ENCODE results near the gene ZNF334.

ZNF334 gene

DNA sequence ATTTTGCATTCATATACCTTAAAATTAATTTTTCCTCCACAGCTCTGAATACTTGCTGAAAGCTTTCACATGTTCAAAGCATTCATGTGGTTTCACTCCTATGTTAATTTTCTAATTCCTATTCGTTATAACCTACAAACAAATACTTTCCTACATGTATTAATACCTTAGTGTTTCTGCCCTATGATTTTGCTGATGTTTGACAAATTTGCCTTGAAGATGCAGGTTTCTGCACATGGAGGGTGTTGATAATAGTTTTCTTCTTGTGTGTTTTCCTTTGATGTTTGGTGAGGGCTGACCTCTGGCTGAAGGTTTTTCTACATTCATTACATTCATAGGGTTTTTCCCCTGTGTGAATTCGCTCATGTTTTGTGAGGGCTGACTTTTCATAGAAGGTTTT is 57.6 kb downstream of the ZNF334 start:
- no peak overlapping the region for H3K4me3 ChIP-seq (ENCODE audit: low read depth in 1 of 2, low read length in 1 of 2)
- peaks cover 0 to 5% of the 10 kb centered on the region in 2 experiments for H3K4me1 ChIP-seq (ENCODE audit: control insufficient read depth in 1 of 2, insufficient read depth in 1 of 2, low read depth in 1 of 2, low read length in 1 of 2)
- peaks cover 37% of the 10 kb centered on the region for H3K27me3 ChIP-seq
- no peaks in the 10 kb centered on the region for H3K9me3 ChIP-seq
- H3K27ac ChIP-seq, result no peak overlapping the region
- H3K36me3 ChIP-seq, result no peaks in the 10 kb centered on the region
- TF ChIP-seq, protein P1, sequence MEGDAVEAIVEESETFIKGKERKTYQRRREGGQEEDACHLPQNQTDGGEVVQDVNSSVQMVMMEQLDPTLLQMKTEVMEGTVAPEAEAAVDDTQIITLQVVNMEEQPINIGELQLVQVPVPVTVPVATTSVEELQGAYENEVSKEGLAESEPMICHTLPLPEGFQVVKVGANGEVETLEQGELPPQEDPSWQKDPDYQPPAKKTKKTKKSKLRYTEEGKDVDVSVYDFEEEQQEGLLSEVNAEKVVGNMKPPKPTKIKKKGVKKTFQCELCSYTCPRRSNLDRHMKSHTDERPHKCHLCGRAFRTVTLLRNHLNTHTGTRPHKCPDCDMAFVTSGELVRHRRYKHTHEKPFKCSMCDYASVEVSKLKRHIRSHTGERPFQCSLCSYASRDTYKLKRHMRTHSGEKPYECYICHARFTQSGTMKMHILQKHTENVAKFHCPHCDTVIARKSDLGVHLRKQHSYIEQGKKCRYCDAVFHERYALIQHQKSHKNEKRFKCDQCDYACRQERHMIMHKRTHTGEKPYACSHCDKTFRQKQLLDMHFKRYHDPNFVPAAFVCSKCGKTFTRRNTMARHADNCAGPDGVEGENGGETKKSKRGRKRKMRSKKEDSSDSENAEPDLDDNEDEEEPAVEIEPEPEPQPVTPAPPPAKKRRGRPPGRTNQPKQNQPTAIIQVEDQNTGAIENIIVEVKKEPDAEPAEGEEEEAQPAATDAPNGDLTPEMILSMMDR (IDR thresholded peaks at IDR 0.05), result no peak

Measured in neutrophil (primary cell).